ENCODE results near the gene TPT1.

Gene TPT1

DNA sequence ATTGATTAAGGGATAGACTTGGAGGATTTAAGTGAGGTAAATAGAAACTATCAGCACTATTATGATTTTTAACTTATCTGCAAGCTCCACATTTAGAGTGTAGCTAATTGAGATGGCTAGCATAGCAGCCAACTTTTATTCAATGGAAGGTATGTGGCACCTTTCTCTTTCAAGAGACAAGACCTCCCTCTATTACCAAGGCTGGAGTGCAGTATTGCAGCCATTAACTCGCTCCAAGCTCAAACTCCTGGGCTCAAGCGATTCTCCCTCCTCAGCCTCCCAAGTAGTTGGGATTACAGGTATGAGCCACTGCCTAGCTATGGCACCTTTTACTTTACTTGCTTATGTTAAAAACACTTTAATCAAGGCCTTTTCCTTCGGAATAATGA, 8.2 kb downstream of the TPT1 start:
- H3K9me3 ChIP-seq (ENCODE audit: control insufficient read depth, insufficient read depth, low read depth, low read length): no peaks in the 10 kb centered on the region
- H3K4me1 ChIP-seq (ENCODE audit: control insufficient read depth, insufficient read depth, low read length): peaks cover 10% of the 10 kb centered on the region
- POLR2A ChIA-PET: interaction anchor here (1.3 to 5.1 kb wide), 3 partner anchors 9 to 61 kb away, joined by 3 to 47 read pairs (median 4); partner anchors contain the start of gene TPT1
- TF ChIP-seq ZNF404 (tag by site-specific recombination; IDR thresholded peaks at IDR 0.05): no peak
- H3K4me3 ChIP-seq (ENCODE audit: low read depth, low read length): no peak overlapping the region
- H3K36me3 ChIP-seq (ENCODE audit: control insufficient read depth in 2 of 2, insufficient read depth in 1 of 2, low read length in 2 of 2): peaks cover 28 to 32% of the 10 kb centered on the region in 2 experiments
- peak overlapping the region; percentile 49; the same call in 1 of the 2 replicates for H3K27ac ChIP-seq (ENCODE audit: extremely low read depth, low read depth, low read length)
- CTCF ChIA-PET: interaction anchor here (0.7 to 1.0 kb wide), 2 partner anchors 26 to 286 kb away, joined by 3 to 4 read pairs; no protein-coding TSS in a partner anchor

DNA sequence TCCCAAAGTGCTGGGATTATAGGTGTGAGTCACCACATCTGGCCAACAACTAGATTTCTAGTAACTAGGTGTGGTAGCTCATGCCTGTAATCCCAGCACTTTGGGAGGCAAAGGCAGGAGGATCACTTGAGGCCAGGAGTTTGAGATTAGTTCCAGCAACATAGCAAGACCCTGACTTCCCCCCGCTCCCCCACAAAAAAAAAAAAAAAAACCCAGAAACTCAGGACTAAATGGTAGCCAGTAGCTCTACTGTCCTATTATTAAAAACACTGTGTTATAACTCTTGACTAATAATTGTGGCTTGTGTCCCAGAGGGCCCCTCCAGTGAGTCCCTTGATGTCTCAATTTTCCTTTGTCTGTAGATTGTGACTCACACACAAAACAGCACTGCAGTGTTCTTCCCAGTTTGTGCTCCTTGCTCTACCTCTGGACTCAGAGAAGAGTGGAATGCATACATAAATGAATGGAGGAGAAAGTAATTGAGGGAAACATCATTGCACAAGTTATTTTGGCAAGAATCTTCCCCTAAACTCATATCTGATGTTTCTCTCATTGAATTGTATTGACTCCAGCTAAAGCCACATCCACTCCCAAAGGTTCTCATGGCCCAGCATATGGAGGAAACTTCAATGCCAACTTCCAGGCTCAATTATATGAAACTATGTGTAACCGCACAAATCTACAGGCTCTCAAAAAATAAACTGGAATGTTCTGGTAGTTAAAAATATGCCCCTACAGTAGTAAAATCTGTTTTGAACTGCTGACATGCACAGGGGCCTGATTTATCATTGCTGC, 8.8 kb downstream of the TPT1 start:
- POLR2A ChIA-PET: interaction anchor here (0.6 to 5.1 kb wide), 9 partner anchors 9 to 1422 kb away, joined by 3 to 47 read pairs (median 4); partner anchors contain the start of gene TPT1
- Histone ChIP-seq H3K9me3 (ENCODE audit: control insufficient read depth, insufficient read depth, low read depth, low read length) (no peaks in the 10 kb centered on the region), H3K27ac (ENCODE audit: extremely low read depth, low read depth, low read length) (peak overlapping the region; percentile 49; the same call in 1 of the 2 replicates), H3K4me3 (ENCODE audit: low read depth, low read length) (no peak overlapping the region), H3K4me1 (ENCODE audit: control insufficient read depth, insufficient read depth, low read length) (peaks cover 8% of the 10 kb centered on the region; the same call in 1 of the 2 replicates), H3K36me3 (ENCODE audit: control insufficient read depth in 2 of 2, insufficient read depth in 1 of 2, low read length in 2 of 2) (peaks cover 22 to 26% of the 10 kb centered on the region in 2 experiments)
- CTCF ChIA-PET: interaction anchor here (0.6 to 1.7 kb wide), 4 partner anchors 26 to 285 kb away, joined by 3 to 9 read pairs (median 4); no protein-coding TSS in a partner anchor
- TF ChIP-seq, protein P1, sequence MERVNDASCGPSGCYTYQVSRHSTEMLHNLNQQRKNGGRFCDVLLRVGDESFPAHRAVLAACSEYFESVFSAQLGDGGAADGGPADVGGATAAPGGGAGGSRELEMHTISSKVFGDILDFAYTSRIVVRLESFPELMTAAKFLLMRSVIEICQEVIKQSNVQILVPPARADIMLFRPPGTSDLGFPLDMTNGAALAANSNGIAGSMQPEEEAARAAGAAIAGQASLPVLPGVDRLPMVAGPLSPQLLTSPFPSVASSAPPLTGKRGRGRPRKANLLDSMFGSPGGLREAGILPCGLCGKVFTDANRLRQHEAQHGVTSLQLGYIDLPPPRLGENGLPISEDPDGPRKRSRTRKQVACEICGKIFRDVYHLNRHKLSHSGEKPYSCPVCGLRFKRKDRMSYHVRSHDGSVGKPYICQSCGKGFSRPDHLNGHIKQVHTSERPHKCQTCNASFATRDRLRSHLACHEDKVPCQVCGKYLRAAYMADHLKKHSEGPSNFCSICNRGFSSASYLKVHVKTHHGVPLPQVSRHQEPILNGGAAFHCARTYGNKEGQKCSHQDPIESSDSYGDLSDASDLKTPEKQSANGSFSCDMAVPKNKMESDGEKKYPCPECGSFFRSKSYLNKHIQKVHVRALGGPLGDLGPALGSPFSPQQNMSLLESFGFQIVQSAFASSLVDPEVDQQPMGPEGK (tag by site-specific recombination; IDR thresholded peaks at IDR 0.05): peak; percentile 70
- TF ChIP-seq ZNF24 (tag by site-specific recombination; IDR thresholded peaks at IDR 0.05) (0 out of 2 replicates have a peak, but pooled peaks have one; percentile 29), ZNF248 (tag by site-specific recombination; IDR thresholded peaks at IDR 0.05) (no peak), HOXA7 (CRISPR knock-in tag; IDR thresholded peaks at IDR 0.05; ENCODE audit: borderline replicate concordance) (no peak), ZNF473 (tag by site-specific recombination; IDR thresholded peaks at IDR 0.05) (no peak), ZNF747 (tag by site-specific recombination; IDR thresholded peaks at IDR 0.05) (no peak), ZNF501 (tag by site-specific recombination; IDR thresholded peaks at IDR 0.05) (no peak), ZNF2 (tag by site-specific recombination; IDR thresholded peaks at IDR 0.05) (no peak), ZNF843 (tag by site-specific recombination; IDR thresholded peaks at IDR 0.05) (no peak), ZNF792 (tag by site-specific recombination; IDR thresholded peaks at IDR 0.05) (no peak), ZNF354C (tag by site-specific recombination; IDR thresholded peaks at IDR 0.05; ENCODE audit: borderline replicate concordance, low read depth) (no peak), ZIC2 (tag by site-specific recombination; IDR thresholded peaks at IDR 0.05) (no peak), GLI2 (tag by site-specific recombination; IDR thresholded peaks at IDR 0.05; ENCODE audit: borderline replicate concordance, low read depth) (no peak), ZNF202 (tag by site-specific recombination; IDR thresholded peaks at IDR 0.05; ENCODE audit: borderline replicate concordance) (no peak), SP7 (tag by site-specific recombination; IDR thresholded peaks at IDR 0.05) (peak; percentile 83), MYNN (tag by site-specific recombination; IDR thresholded peaks at IDR 0.05; ENCODE audit: borderline replicate concordance) (no peak), ZNF768 (tag by site-specific recombination; IDR thresholded peaks at IDR 0.05) (no peak), HOXD13 (CRISPR knock-in tag; IDR thresholded peaks at IDR 0.05; ENCODE audit: borderline replicate concordance) (no peak)
- TF ChIP-seq, protein P2, sequence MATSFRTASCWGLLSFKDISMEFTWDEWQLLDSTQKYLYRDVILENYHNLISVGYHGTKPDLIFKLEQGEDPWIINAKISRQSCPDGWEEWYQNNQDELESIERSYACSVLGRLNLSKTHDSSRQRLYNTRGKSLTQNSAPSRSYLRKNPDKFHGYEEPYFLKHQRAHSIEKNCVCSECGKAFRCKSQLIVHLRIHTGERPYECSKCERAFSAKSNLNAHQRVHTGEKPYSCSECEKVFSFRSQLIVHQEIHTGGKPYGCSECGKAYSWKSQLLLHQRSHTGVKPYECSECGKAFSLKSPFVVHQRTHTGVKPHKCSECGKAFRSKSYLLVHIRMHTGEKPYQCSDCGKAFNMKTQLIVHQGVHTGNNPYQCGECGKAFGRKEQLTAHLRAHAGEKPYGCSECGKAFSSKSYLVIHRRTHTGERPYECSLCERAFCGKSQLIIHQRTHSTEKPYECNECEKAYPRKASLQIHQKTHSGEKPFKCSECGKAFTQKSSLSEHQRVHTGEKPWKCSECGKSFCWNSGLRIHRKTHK (tag by site-specific recombination; IDR thresholded peaks at IDR 0.05): no peak
- TF ChIP-seq, protein P3, sequence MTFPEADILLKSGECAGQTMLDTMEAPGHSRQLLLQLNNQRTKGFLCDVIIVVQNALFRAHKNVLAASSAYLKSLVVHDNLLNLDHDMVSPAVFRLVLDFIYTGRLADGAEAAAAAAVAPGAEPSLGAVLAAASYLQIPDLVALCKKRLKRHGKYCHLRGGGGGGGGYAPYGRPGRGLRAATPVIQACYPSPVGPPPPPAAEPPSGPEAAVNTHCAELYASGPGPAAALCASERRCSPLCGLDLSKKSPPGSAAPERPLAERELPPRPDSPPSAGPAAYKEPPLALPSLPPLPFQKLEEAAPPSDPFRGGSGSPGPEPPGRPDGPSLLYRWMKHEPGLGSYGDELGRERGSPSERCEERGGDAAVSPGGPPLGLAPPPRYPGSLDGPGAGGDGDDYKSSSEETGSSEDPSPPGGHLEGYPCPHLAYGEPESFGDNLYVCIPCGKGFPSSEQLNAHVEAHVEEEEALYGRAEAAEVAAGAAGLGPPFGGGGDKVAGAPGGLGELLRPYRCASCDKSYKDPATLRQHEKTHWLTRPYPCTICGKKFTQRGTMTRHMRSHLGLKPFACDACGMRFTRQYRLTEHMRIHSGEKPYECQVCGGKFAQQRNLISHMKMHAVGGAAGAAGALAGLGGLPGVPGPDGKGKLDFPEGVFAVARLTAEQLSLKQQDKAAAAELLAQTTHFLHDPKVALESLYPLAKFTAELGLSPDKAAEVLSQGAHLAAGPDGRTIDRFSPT (tag by site-specific recombination; IDR thresholded peaks at IDR 0.05): peak; percentile 79
- TF ChIP-seq, protein P4, sequence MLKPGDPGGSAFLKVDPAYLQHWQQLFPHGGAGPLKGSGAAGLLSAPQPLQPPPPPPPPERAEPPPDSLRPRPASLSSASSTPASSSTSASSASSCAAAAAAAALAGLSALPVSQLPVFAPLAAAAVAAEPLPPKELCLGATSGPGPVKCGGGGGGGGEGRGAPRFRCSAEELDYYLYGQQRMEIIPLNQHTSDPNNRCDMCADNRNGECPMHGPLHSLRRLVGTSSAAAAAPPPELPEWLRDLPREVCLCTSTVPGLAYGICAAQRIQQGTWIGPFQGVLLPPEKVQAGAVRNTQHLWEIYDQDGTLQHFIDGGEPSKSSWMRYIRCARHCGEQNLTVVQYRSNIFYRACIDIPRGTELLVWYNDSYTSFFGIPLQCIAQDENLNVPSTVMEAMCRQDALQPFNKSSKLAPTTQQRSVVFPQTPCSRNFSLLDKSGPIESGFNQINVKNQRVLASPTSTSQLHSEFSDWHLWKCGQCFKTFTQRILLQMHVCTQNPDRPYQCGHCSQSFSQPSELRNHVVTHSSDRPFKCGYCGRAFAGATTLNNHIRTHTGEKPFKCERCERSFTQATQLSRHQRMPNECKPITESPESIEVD (tag by site-specific recombination; IDR thresholded peaks at IDR 0.05): peak; percentile 14
- TF ChIP-seq, protein P5, sequence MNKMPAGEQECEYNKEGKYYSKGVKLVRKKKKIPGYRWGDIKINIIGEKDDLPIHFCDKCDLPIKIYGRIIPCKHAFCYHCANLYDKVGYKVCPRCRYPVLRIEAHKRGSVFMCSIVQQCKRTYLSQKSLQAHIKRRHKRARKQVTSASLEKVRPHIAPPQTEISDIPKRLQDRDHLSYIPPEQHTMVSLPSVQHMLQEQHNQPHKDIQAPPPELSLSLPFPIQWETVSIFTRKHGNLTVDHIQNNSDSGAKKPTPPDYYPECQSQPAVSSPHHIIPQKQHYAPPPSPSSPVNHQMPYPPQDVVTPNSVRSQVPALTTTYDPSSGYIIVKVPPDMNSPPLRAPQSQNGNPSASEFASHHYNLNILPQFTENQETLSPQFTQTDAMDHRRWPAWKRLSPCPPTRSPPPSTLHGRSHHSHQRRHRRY (tag by site-specific recombination; IDR thresholded peaks at IDR 0.05): no peak
- TF ChIP-seq, protein P6, sequence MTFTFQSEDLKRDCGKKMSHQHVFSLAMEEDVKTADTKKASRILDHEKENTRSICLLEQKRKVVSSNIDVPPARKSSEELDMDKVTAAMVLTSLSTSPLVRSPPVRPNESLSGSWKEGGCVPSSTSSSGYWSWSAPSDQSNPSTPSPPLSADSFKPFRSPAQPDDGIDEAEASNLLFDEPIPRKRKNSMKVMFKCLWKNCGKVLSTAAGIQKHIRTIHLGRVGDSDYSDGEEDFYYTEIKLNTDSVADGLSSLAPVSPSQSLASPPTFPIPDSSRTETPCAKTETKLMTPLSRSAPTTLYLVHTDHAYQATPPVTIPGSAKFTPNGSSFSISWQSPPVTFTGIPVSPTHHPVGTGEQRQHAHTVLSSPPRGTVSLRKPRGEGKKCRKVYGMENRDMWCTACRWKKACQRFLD (tag by site-specific recombination; IDR thresholded peaks at IDR 0.05): no peak
